IPS-NIHi7 (cell line): ENCODE results near the gene TMEM255A.

Experiments used
- DNase-seq: peaks from one replicate; pipeline ENCODE4 v3.0.0; 2012; ENCODE audit warnings: mixed read lengths; ENCODE audit errors: extremely low spot score

The TMEM255A gene

DNA sequence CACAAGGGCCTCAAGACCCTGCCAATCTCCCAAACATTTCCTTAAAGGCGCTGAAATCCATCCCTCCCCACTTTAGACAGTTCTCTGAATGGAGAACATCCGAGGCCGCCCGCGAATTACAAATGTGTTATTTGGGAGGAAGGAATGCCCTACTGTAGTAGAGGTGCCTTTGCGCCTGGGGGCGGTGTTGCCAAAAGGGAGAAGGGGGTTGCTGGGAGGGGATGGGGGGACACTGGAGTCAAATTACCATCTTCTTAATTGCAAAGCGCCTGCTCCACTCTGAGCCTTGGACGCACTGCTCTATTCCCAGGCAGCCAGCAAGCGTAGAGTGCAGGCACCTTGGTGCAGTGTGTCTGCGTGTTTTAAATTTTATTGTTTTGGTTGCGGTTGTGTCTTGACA lies 2.7 kb downstream of the TMEM255A start:
- DNase-seq, result peak; percentile 43

DNA sequence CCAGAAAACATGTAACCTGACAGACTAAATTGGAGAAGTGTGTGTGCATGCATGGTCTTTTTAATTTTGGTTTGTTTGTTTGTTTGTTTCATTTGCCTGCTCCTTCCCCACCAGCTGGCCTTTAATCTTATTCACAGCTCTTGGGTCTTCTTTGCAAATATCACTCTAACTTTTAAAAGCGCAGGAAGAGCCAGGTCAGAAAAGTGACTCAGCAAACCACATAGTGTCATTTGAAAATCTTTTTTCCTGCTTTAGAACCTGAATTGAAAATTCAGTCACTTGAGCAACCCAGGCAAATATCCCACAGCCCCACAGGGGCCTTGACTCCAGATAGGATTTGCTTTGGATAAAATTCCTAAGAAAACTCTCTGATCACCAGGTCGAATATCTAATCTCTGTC lies 4.6 kb downstream of the TMEM255A start:
- DNase-seq, result no peak

DNA sequence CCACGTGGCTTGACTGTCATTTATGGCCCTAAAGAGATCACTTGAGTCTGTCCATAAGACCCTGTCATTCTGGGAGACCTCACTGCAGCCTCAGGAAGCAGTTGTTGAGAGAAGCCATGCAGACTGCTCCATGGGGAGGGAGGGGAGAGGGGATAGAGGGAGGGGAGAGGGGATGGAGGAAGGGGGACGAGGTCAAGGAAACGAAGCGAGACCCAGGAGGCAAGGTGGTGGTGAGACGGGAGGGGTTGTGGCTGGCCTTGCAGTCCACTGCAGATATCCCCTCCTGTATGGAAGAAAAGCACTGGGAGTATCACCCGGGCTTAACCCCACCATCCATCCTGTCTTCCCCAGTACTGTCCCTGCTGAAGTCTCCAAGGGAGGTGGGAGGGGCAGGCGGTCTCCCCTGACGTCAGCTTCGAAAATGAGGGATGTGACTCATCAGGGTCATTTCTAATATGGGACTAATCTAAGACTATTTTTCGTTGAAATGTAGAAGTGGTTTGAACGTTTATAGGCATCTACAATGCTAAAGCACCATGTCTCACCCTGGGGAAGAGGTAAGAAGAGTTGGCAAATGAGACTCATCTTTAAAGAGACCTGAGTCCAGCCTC lies 5.6 kb downstream of the TMEM255A start:
- DNase-seq, result no peak

DNA sequence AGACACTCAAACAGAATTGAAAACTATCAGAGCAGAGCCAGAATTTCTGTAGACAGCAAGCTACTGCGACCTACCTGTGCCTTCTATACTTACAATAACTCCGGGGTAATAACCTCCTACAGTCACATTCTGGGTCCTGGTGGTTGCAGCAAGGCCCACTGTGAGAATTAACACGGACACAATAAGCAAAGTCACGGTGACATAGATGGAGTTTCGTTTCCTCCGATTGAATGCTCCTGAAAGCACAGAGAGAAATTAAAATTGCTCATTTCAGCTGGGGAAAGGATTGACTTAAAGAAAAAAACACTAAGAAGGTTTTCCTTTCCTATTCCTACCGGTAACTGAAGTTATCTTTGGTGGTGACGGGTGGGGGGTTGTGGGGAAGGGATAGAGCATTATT lies 7.0 kb downstream of the TMEM255A start:
- no peak for DNase-seq

DNA sequence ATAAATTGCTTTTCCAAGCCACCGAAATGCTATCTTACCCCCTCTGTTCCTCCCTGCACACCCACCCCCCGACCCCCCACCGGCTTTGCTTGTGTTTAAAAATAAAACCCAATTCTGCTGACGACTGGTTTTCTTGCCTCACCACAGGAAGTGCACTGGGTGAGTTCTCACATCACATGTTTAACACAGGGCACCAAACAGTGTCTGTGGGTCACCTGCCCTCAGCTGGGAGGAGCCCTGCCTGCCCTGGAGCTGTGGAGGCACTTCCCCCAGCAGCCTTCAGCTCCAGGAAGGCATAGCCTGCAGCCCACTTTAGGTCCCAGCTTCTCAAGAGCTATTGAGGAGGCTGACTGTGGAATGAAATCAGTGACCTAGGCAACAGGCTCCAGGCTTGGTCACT lies 8.8 kb downstream of the TMEM255A start:
- no peak for DNase-seq

DNA sequence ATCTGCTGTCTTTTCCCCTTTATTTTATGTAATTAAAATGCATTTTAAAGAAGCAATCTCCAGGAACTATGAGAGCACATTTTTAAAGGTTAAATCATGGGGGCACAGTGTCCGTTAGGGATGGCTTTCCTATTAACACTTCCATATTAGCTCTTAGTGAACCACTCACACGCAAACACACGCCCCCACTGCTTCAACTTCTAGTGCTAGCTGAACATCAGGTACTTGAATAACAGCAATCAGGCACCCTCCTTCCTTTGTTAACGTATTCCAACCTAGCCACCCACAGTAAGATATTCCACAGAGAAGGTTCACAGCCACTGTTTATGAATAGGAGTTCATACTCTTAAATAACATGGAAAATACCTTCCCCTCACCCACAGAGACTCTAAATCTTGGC lies 9.3 kb downstream of the TMEM255A start:
- no peak for DNase-seq

DNA sequence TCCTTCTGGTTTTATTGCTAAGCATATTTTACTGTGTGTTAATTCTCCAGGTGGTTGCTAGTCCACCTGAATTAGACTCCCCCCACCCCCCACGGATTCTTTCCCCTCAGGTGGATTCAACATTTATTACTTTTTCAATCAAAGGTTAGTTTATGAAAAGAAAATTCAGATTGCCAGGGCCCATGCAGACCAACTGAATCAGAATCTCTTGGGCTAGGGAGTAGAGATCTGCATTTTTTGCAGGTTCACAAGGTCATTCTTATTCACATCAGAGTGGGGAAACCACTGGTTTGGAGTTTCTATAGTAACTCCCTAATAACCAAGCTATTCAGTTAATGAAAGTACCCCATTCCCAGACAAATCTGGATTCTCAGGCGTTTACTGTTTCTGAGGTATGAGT lies 9.8 kb downstream of the TMEM255A start:
- no peak for DNase-seq

DNA sequence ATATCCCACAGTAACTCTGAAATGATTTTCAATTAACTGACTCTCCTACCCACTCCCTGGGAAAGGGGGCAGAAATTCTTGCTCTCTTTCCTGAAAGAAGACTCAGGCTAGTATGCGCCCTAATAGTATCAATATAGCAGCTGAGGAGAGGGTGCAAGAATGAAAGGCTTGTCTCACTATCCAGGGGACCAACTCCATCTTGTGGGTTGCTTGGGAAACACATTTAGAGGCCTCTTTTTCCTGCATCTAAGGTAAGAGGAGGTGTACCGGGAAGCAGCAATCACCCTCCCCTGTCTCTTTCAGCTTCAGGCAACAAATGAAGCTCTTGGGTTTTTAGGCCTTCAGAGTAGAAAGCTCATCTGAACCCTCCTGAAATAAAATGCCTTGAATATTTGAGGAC lies 11.3 kb downstream of the TMEM255A start:
- peak; percentile 35 for DNase-seq

DNA sequence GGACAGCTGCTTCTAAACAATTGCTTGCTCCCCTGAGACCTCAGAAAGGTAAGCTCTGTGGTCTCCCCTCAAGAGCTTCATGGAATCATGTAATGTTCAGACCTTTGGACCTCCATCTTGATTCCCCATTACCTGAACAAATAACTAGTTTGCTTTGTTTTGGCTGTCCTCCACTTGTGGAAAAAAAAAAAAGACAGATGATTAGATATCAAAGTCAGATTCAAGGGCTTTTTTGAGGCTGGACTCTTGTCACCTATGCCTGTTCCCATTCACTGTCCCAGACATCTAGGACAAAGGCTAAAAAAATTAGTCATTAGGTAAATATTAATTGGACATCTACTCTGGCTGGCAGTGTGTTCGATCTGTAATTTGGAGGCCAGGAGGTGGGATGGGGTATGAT lies 13.3 kb downstream of the TMEM255A start:
- no peak for DNase-seq

DNA sequence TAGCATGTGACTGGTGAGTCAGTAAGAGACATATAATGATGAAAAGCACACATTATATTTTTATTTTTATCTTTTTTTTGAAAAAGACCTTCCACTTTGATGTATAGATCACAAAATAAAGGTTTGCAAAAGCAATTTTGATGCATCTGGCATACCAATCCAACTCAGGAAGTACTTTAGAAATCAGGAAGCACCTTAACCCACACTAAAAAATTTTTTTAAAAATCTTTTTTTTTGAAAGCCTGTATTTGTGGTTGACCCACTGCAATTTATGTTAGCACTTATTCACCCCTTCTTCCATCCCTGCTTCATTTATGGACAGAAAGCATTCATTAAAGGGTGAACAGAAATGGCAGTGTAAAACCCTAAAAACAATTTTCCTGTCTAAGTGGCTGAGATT lies 16.6 kb downstream of the TMEM255A start:
- DNase-seq, result no peak

DNA sequence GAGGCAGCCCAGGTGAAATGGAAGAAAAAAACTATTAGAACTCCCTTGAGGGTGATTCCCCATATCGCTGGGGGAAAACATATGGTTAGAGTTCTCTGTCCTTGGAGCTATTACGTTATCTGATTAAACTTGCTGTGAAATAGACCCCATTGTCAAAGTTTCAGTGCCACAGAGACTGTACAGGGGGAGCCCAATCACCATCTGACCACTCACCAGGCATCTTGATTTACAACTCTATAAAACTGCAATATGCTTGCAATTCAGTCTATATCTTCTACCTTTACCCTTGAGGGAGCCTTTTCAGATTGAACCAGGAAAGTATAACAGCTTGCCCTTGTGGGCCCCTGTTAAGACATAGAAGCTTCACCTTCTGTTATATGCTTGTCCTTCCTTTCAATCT lies 18.2 kb downstream of the TMEM255A start:
- no peak for DNase-seq

DNA sequence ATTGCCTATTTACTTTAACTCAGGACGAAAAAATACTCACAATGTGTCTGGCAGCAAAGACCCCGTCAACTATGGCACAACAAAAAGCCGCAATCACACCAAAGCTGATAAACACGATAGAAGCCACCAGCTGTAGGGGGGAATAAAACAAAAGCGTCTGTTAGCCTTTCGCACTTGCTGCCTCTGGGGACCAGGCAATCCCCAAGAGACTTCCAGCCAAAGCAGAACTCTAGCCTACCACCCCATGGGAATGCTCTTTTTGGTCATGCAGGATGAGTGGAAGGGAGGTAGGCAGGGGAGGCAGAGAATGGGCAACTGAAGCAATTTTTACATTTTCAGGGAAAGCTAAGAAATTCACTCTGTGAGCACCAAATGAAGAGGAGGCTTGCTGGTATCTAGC lies 20.1 kb downstream of the TMEM255A start:
- no peak for DNase-seq

DNA sequence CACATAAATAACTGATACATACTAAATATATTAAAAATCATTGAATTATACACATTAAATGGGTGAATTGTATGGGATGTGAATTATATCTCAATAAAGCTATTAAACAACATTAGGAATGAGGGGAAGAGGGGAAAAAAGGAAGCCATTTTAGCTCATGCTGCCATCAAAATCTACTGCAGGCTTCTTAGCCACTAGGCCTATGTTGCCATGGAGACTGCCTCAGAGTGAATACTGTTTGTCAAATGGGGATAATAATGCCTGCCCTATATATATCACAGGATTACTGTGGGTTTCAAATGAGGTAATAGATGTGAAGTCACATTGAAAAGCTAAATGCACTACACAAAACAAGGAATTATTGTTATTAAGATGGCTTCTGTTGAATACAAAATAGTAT lies 21.2 kb downstream of the TMEM255A start:
- no peak for DNase-seq

DNA sequence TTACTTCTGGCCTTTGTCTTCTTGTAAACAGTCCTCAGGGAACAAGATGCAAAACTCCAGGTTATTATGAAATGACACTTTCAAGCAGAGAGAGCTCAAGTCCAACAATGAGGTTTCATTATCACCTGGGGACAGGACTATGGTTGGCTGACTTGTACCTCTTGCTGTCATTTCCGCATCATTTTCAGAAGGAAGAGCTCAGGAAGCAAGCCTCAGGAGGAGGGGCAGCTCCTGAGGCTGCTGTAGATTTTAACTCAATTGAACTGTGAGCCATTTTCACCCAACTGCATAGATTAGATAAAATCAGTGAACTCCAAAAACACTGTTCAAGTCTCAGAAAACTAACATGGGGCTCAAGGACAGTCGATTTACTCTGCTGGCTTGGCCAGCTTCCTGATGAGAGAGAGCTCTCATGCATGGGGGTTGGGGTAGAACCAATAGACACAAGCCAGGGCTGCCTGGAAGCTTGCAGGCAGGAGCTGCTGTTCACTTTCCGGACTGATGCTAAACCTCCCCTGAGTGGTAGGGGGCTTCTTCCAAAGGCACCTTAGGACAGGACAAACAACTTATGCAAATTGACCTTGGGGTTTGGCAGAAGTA lies 23.6 kb downstream of the TMEM255A start:
- no peak for DNase-seq

DNA sequence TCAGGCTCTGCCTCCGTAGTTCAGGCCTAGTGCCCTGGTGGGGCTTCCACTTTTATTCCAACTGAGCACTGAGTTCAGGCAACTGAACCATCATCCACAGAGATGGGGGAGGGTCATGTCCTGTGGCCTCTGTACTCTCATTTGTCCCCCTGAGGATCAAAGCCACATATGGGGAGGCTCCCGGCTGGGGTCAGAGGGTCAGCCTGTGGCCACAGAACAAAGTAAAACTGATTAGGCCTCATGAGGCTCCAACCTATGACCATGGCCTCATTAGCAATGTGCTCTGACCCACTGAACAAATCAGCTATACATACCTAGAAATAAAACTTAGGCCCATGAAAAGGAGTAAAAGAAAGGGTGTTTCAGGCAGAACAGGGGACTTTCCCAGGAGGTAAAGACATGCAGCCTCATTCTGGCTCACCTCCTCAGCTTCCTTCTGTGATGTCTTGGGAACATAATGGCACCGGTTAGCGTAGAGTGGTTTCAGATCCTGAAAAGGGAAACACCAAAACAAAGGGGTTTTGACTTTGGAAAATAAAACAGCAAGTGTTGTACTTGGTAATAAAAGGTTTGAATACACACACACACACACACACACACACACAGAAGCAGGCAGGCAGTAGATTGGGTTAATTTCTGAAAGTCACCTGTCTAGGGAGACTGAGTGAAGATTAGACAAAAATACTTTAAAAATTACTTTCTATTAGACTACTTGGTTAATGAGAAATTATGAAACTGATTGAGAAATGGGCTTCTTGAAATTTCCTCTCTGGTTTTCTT lies 24.3 kb downstream of the TMEM255A start:
- DNase-seq, result no peak

DNA sequence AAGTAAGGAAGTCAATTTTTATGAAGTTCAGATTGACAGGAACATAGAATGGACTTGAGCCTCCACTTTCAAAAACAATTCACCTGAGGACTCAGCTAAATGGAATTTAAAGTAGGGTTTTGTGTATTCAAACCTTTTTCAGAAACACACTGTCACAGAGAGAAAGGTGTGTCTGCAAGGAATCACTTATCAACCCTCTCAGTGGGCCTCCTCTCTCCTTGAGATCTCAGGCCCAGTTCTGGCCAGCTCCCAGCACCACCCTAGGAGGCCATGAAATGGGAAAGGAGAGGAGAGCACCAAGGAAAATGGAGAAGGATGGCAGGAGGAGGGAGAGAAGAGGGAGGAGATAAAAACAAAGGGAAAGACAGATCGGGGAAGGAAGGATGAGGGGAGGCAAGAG lies 28.6 kb downstream of the TMEM255A start:
- DNase-seq, result no peak

DNA sequence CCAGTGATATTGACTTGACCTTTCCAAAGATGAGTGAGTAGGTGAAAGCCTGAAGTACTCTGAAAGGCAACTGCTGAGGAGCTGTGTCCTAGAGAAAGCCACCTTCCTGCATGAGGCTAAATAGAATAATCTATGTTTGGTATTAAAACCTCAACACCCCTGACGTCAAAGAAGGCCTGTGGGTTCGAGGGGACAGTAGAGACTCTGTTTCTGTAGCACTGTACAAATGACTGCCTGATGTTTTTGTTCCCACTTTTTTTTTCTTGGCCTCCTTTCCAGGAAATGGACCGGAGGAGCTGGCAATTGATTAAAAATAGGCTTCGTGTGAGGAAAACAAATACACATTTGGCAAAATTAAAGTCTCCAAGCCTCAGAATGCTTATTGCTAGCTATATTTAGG lies 29.5 kb downstream of the TMEM255A start:
- DNase-seq, result no peak

DNA sequence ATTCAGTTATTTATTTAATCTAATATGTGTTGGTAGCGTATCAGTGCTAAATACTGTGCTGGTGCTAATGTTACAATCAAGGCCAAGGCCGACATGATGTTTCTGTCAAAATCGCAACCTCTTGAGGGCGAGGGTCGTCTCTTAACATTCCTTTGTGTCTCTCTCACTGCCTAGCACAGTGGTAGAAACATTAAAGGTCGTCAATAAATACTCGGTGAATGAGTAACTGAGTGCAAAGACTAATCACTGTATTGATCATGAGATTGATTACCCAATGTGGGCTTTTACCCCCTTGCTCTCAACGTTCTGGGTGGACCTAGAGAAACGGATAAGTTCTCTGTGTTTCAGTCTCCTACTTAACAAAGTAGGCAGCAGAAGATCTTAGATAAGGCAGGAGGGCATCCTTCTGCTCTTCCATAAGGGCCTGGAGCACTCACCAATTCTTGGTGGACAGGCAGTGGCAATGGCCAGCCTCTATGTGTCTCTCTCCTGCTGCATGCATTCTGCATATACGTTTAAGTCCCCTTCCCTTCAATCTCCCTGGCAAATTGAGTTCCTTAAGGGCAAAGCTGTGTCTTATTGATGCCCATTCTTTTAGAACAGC lies 30.1 kb downstream of the TMEM255A start:
- DNase-seq, result no peak

DNA sequence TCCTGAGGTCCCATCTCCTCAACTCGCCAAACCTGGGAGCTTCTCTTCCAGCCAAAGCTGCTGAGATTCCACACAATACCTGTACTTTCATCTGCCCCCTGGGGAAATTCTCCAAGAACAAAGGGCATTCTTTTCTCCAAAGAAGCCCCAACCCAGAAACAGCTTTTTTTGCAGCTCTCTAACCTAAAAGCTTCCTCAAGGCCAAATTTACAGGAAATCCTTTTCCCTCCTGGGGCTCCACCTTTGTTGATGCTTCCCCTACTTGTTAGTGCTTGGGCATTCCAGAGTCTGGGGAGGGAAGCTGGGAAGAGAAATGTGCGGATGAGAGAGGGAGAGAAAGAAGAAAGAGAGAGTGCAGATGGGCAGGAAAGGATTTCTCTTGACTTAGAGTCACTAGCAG lies 36.3 kb downstream of the TMEM255A start:
- DNase-seq, result peak; percentile 41

DNA sequence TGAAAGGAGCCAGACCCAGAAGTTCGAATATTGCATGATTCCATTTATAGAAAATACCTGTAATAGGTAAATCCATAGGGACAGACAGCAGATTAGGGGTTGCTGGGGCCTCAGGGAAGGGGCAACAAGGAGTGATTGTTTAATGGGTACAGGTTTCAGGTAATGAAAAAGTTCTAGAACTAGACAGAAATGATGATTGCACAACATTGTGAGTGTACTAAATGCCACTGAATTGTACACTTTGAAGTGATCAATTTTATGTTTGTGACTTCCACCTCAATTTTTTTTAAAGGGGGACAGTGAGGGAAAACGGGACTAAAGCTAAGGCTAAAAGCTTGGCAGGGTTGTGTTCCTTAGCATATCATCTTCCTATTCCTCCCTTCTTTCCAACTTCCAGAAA lies 37.1 kb downstream of the TMEM255A start:
- DNase-seq, result no peak

DNA sequence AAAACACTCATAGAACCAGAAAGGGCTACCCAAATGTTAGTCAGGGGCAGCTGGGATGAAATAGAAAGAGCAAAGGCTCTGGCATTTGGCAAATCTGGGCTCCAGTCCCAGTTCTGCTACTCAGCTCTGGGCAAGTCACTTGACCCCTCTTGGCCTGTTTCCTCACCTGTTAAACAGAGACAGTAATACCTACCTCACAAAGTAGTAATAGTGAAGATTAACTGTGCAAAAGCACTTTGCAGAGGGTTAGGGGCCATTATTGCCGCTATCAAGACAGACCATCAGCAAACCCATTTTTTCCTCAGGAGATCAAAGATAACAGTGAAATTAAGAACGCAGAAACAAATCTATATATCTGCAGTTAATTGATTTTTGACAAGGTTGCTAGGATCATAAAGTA lies 40.0 kb downstream of the TMEM255A start:
- no peak for DNase-seq

DNA sequence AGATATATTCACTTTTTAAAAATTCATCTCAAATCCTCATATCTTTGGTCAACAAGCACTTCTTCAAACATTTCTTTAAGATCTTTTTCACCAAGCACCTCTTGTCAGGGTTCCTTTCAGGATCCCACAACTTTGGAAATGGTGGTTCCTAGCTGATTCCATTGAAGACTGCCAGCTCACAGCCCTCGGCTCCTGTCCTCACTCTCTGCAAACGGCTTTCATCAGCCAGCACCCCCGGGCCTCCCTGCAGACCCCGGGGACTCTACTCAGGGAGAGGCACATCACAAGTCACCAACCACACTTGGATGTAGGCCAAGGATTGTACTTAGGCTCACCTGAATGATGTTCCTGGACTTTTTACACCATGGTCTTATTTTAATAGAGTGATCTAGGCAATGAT lies 40.7 kb downstream of the TMEM255A start:
- DNase-seq, result no peak
